GM12864 (cell line): ENCODE measurements around the gene MYO15B.
"Not testable (repeated sequence)": the region's sequence is repeated elsewhere in the genome, so short reads cannot be mapped to it uniquely, and the experiment has no call there.

Source experiments
- DNase-seq: peaks from one replicate; pipeline ENCODE4 v3.0.0-alpha.2; 2011; ENCODE audit warnings: low read depth
- H3K4me3 ChIP-seq: 2 replicates; pipeline ENCODE4 v1.5.1; 2011; ENCODE audit warnings: mild to moderate bottlenecking, low read depth, low read length, control low read depth
- TF ChIP-seq, protein P1 (sequence below): IDR thresholded peaks from 2 replicates; pipeline ENCODE4 v1.5.1; 2011; ENCODE audit warnings: low read depth, mild to moderate bottlenecking, moderate library complexity, low read length, control low read depth, inconsistent platforms; ENCODE audit errors: missing control alignments

The MYO15B gene

GRCh38 chr17:75634754-75635609 lies 47.4 kb downstream of the MYO15B start:
- no peak for DNase-seq
- TF ChIP-seq, protein P1, sequence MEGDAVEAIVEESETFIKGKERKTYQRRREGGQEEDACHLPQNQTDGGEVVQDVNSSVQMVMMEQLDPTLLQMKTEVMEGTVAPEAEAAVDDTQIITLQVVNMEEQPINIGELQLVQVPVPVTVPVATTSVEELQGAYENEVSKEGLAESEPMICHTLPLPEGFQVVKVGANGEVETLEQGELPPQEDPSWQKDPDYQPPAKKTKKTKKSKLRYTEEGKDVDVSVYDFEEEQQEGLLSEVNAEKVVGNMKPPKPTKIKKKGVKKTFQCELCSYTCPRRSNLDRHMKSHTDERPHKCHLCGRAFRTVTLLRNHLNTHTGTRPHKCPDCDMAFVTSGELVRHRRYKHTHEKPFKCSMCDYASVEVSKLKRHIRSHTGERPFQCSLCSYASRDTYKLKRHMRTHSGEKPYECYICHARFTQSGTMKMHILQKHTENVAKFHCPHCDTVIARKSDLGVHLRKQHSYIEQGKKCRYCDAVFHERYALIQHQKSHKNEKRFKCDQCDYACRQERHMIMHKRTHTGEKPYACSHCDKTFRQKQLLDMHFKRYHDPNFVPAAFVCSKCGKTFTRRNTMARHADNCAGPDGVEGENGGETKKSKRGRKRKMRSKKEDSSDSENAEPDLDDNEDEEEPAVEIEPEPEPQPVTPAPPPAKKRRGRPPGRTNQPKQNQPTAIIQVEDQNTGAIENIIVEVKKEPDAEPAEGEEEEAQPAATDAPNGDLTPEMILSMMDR, result no peak
- H3K4me3 ChIP-seq, result no peak overlapping the region

DNA sequence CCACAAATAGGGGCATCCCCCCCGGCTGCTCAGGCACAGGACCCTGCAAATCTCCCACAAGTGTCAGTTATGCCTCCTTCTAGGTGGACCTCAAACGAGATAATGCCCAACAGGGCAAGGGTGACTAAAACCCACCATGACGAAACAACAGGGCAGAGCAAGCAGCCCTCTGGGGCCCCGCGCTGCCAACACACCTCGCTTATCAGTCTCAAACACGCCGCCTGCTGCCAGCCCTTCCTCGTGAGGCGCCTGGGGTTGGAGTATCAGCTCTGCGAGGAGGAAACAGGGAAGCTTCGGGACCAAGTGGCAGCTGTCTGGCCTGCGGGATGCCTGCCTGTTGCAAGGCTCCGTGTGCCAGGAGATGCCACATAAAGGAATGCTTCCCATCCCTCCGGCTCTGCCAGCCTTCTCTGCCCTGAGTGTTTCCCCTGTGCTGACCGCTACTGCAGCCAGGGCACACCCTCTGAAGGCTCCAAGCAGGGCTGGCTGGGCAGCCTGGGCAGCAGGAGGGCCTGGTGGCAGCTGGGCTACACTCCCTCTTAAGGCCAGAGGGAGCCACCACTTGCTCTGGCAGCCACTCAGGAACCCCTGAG lies 48.1 kb downstream of the MYO15B start:
- H3K4me3 ChIP-seq, result no peak overlapping the region
- TF ChIP-seq, protein P1, result no peak
- DNase-seq, result no peak

DNA sequence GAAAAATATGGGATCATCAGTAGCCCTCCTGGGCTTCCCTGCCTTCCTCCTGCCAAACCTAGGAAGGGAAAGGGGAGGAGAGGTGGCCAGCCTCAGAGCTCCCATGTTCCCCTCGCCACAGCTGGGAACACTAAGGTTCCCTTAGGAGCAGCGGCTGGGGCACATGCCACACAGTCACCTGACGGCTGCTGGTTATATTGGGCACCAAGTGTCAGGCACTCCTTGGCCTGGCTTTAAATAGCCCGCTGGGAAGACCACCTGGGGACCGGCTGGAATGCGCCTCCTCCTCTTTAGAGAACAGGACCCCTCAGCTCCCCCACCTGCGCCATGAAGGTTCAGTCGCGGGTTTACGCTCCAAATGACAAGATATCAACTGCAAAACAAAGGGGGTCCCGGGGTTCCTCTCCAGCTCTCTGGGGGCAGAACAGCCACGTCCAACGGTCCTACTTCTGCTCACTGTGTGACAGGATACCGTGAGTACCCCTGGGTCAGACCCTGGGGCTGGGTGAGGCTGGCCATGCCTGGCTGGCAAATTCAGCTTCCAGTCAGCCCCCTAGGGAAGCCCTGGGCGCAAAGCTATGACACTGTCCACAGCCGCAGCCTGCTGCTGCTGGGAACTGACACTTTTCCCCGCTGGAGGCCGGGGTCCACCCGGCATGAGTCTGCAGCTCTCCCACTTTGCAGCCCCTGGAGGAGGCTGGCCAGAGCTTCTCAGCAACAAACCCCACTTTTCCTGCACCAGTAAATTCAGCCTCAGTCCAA lies 49.0 kb downstream of the MYO15B start:
- DNase-seq, result no peak
- TF ChIP-seq, protein P1, result no peak

GRCh38 chr17:75637143-75637538 lies 49.5 kb downstream of the MYO15B start:
- TF ChIP-seq, protein P1, result no peak
- DNase-seq, result no peak
- H3K4me3 ChIP-seq, result no peak overlapping the region

More for the DNA sequence above, 49.0 kb downstream of the MYO15B start:
- H3K4me3 ChIP-seq, result no peak overlapping the region

GRCh38 chr17:75637551-75637950 lies 50.0 kb downstream of the MYO15B start:
- TF ChIP-seq, protein P1, result no peak
- H3K4me3 ChIP-seq, result no peak overlapping the region
- no peak for DNase-seq

- DNase-seq, H3K4me3 ChIP-seq: not testable (repeated sequence)
These were observed 50.4 kb downstream of the MYO15B start for GRCh38 chr17:75638039-75638438.

- no peak for DNase-seq
- no peak overlapping the region for H3K4me3 ChIP-seq
- TF ChIP-seq, protein P1, result no peak
These were observed 51.3 kb downstream of the MYO15B start for GRCh38 chr17:75638893-75639292.
